Measurements from ENCODE around the gene IL1RL2.

The IL1RL2 gene

GRCh38 chr2:102240640-102241370 is 54.0 kb downstream of the IL1RL2 start:
- peak; percentile 93 for DNase-seq

GRCh38 chr2:102241616-102242305 is 54.9 kb downstream of the IL1RL2 start:
- DNase-seq, result no peak

- DNase-seq, result peak; percentile 35
Measured at GRCh38 chr2:102245266-102246151, 58.7 kb downstream of the IL1RL2 start.

DNA sequence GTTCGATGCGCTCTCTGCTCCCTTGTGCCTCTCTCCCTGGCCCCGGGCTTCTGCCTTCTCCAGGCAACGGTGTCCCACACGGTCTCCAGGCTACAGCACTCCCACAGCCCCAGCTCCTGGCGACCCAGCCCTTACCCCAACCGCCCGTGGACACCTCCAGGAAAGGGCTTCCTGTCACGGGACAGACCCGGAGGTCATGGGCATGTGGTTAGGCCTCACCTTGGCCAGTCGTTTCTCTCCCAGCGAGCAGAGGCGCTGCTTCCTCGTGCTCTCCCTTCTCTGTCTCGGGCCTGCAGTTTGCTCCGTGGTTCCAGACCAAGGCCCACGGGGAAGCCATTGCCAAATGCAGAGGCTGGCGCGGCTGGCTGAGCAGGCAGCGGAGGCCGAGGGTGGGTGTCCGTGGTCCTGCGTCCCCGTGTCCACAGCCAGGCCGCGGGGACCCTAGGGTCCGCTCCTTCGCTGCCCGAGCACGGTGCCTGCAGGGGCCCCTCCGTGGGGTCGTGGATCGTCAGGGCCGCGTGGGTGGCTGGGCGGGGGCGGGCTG is 63.5 kb downstream of the IL1RL2 start:
- no peak for DNase-seq

DNA sequence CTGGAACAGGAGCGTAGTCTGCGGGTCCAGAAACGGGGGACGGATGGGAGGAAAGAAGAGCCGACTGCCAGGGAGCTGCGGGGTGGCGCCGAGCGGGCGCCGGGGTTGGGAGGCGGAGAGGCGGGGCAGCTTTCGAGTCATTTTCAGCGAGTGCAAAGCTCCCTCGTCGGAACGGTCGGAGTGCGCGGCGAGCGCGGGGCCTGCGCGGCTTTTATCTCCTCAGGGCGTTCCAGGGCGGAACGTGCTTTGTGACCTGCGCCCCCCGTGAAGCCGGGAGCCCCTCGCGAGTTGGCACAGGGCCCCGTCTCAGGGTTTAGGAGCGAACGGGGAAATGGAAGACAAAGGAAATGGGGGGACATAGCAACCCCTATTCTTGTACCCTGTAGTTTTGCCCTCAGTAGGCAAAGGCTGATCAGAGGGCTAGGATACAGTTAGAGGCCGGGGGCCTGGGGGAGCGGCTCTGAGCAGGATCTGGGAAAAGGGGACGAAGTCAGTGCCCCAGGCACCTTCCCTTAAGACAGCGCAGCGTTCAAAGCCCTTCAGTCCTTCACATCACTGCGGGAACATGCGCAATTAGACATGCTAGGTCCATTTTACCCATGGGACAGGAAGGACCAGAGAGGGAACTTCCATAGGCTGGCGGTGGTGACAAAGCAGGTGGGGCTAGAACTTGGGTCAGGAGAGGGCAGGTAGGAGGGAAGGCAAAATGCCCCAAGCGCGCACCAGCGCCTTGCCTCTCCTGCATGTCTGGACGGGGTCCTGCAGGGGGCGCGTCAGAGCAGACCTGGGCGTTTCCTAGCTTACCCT is 64.4 kb downstream of the IL1RL2 start:
- DNase-seq, result peak; percentile 68

GRCh38 chr2:102251849-102252203 is 65.0 kb downstream of the IL1RL2 start:
- no peak for DNase-seq

GRCh38 chr2:102252236-102252635 is 65.4 kb downstream of the IL1RL2 start:
- no peak for DNase-seq

DNA sequence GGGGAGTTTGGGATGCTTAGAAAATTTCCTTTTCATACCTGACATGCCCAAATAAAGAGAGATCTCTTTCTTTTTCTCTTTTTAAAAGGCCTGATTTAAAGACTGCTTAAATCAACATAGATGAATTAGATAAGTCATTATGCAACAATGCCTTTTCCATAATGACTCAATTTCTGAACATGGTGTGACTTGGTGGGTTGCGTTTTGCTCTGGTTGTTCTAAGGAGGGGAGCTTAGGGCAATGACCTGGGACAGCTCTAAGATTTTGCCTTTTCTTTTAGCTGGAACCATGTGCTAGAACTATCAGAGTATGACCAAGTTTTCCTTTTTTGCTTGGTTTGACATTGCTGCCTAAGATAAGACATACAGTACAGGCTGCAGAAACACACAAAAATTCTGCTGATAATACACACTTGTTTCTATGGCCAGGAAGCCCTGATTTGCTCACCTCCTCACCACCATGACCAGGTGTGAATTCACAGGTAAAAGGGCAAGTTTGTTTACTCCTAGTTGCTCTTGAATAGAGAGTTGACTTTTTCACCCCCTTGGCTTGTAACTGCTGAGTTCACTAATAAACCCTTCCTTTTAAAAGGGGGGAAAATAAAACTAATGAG is 66.4 kb downstream of the IL1RL2 start:
- DNase-seq, result no peak

DNA sequence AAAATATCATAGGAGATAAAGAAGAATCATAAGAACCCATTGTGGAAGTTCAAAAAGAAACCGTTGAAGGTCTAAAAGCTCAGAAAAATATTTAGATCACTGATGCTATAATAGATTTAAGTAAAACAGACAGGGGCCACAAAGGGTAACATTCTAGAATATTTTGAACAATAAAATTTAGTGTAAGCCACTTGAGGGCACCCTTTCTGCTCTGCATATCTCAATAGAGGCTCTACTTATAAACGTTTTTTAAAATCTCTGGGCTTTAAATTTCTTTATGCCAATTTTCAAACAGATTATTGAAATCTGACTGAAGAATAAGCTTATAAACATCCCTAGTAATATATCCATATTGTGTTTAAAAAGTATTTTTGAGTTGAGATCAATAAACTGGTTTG is 66.9 kb downstream of the IL1RL2 start:
- DNase-seq, result no peak

- DNase-seq, result no peak
Measured at GRCh38 chr2:102256276-102256675, 69.5 kb downstream of the IL1RL2 start.

- no peak for DNase-seq
Measured at GRCh38 chr2:102256874-102257462, 70.1 kb downstream of the IL1RL2 start.

- no peak for DNase-seq
Measured at GRCh38 chr2:102258025-102258385, 71.2 kb downstream of the IL1RL2 start.

DNA sequence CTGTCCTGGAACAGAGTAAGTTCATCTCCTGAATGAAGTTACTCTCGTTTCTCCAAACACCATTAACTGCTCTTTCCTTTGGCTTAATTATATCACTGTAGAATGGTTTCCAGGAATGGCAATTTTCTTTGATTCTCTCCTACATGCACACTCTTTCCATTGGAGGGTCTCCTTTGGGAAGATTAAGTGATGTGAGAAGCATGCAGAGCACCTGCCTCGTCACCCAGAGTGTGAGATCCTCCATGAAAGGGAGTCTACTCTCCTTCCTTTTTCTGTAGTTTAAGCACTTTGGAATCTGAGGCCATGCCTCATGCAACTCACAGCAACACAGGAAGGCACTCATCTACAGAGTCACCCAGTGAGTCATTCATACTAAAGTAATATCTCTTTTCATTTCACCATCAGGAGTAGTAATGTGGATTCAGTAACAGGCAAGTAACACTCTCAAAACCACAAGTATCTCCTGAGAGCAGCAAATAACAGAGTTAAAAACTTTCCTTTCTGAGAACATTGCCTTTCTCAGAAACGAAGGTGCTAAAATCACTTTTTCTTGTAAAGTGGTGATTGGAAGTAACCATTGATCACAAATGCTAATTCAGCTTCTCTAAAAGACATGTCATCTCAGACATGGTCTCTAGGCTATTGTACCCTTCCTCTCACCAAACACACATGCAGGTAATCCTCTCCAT is 71.7 kb downstream of the IL1RL2 start:
- no peak for DNase-seq

- DNase-seq, result no peak
Measured at GRCh38 chr2:102261467-102262135, 74.8 kb downstream of the IL1RL2 start.

DNA sequence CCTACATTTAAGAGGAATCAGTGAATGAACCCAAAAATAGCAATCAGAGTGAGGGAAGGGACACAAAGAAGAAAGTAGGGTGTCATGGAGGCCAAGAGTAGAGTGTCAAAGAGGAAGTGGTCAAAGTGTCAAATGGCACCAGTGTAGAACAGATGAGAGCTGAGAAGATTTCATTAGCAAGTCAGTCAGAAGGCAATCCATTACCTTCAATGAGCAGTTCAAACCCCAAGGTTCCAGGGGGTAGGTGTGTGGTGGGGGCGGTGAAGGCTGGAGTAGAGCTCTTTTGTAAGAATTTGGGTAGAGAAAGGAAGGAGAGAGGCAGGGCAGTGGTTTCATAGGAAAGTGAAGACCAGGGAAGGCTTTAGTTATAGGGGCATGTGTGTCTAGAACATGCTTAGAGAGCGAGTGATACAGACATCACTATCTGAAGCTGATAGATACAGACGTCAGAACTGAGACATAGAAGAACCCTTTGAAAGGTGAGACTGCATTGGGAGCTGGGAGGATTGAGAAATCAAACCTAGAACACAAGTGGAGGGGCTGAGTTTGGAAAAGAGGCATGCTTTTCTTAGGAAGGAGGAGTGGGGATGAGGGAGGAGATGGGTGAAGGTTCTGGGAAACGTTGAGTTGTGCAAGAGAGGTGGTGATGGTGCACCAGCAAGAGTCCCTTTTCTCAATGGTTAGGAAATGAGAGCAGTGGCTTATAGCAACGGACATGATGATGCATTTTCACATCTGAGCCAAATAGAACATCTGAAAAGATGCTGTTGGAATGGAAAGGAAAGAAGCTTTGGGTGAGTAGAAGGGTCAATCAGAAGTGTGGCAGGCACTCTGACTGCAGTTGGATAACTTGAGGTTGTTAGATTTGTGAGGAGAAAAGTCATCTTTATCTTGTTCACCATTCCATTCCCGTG is 75.7 kb downstream of the IL1RL2 start:
- DNase-seq, result no peak

- no peak for DNase-seq
Measured at GRCh38 chr2:102264952-102265351, 78.1 kb downstream of the IL1RL2 start.

GRCh38 chr2:102266204-102266603 is 79.4 kb downstream of the IL1RL2 start:
- no peak for DNase-seq

DNA sequence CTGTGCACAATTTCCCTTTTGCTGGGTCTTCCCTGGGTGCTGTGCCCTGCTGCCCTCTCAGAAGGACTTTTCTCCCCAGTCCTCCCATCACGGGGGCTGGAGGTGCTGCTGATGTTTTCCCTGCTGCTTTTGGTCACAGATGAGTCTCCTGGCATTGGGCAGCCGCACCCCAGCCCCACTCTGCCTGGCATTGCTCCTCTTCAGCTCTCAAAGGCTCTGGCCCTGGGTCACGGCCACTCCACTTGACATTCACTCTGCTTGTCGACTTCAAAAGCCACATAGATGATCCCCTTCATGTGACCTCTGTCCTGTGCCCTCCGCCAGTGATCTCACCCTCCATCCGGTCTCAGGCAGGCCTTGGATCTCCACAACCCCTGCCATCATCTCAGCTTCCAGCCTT is 81.0 kb downstream of the IL1RL2 start:
- DNase-seq, result no peak

- no peak for DNase-seq
Measured at GRCh38 chr2:102268510-102269199, 81.8 kb downstream of the IL1RL2 start.
